ENCODE data around the gene PLA2G4C. TPM values are rescaled to one million over a fixed set of nuclear protein-coding genes. Genes with fewer than 3 reads are reported as not detected.

Gene PLA2G4C
- total and polyA plus RNA-seq, 2 of the 8 experiments (the other 6 are each of a cell fraction or from before 2014, with no cell fraction given), result 14.9 to 20.5 TPM

- H3K23me2 ChIP-seq (ENCODE audit: low read depth, low read length), result no peaks in the 10 kb centered on the region
- H3K9ac ChIP-seq (replicated peaks in 1 of 4; ENCODE audit: extremely low read depth in 1 of 4, low read depth in 3 of 4, low read length in 3 of 4), result no peak overlapping the region
- no peaks in the 10 kb centered on the region for H3K79me1 ChIP-seq (ENCODE audit: low read depth, low read length)
- no peak overlapping the region for H2AK5ac ChIP-seq (ENCODE audit: low read depth, low read length)
- H2AFZ ChIP-seq (ENCODE audit: low read length), result no peak overlapping the region
- H3K36me3 ChIP-seq (ENCODE audit: control insufficient read depth in 2 of 4, insufficient read depth in 4 of 4, low read length in 3 of 4), result peaks cover 19 to 61% (median 37%) of the 10 kb centered on the region in 4 experiments
- no peak overlapping the region for H4K91ac ChIP-seq (replicated peaks; ENCODE audit: insufficient read length, low read length)
- no peak overlapping the region for H2BK5ac ChIP-seq (ENCODE audit: low read depth, low read length)
- H3K4me1 ChIP-seq (replicated peaks in 1 of 4; ENCODE audit: control insufficient read depth in 3 of 4, insufficient read depth in 4 of 4, low read length in 3 of 4), result no peaks in the 10 kb centered on the region
- H3K4me3 ChIP-seq (ENCODE audit: extremely low read depth in 1 of 4, insufficient read depth in 2 of 4, low read depth in 3 of 4, low read length in 4 of 4), result no peak overlapping the region
- H4K8ac ChIP-seq (ENCODE audit: extremely low read depth, insufficient read depth, low read length), result no peak overlapping the region
- H4K5ac ChIP-seq (ENCODE audit: insufficient read length, low read depth, low read length), result no peak overlapping the region
- no peak overlapping the region for H3K14ac ChIP-seq (ENCODE audit: insufficient read length)
- no peak overlapping the region for H3K27ac ChIP-seq (ENCODE audit: low read depth, low read length)
- H4K20me1 ChIP-seq (replicated peaks in 1 of 2; ENCODE audit: control insufficient read depth in 1 of 2, insufficient read depth in 2 of 2, low read length in 2 of 2), result peaks cover 0 to 1% of the 10 kb centered on the region in 2 experiments
- DNase-seq (ENCODE audit: low read depth in 1 of 2, low spot score in 2 of 2) (no peak), FAIRE-seq (no peak)
- no peaks in the 10 kb centered on the region for H3K79me2 ChIP-seq (ENCODE audit: control insufficient read depth in 1 of 2, insufficient read depth in 2 of 2, low read length in 2 of 2)
- no peak overlapping the region for H3K23ac ChIP-seq (ENCODE audit: insufficient read length)
- ChIA-PET CTCF (ENCODE audit: partially characterized antibody) (interaction anchor here (0.6 to 5.5 kb wide), 5 partner anchors 10 to 164 kb away, joined by 3 to 27 read pairs (median 5); no protein-coding TSS in a partner anchor), POLR2A (ENCODE audit: partially characterized antibody) (no interaction called here)
- 90% methylated on average over 6 of the region's 6 CpGs; no CpG with 5 or more reads in 1 of the 2 experiments for WGBS, 2 experiments (ENCODE audit: extremely low coverage in 1 of 2, insufficient coverage in 1 of 2, insufficient read length in 1 of 2, insufficient replicate concordance in 2 of 2, low coverage in 1 of 2, low lambda C conversion rate in 2 of 2, missing lambda C conversion rate in 1 of 2)
- H3K18ac ChIP-seq (ENCODE audit: extremely low read depth, low read length), result no peak overlapping the region
- no peak overlapping the region for H2BK120ac ChIP-seq (replicated peaks; ENCODE audit: low read depth, low read length)
- no peaks in the 10 kb centered on the region for H3K9me3 ChIP-seq (ENCODE audit: insufficient read depth in 2 of 2, low read depth in 1 of 2, low read length in 1 of 2)
- no peak overlapping the region for H2BK20ac ChIP-seq (ENCODE audit: low read length)
- no peak overlapping the region for H3K4ac ChIP-seq (replicated peaks; ENCODE audit: insufficient read length, low read depth, low read length)
- no peak overlapping the region for H3K56ac ChIP-seq (replicated peaks; ENCODE audit: insufficient read length, low read depth, low read length)
- no peak overlapping the region for H2BK12ac ChIP-seq (ENCODE audit: low read depth, low read length)
- H3K27me3 ChIP-seq (replicated peaks in 1 of 4; ENCODE audit: control insufficient read depth in 3 of 4, extremely low read depth in 1 of 4, insufficient read depth in 3 of 4, low read length in 3 of 4), result no peaks in the 10 kb centered on the region
- H2BK15ac ChIP-seq (ENCODE audit: low read length), result no peak overlapping the region
- no peak overlapping the region for H3K4me2 ChIP-seq (ENCODE audit: insufficient read depth in 1 of 2, low read depth in 2 of 2, low read length in 2 of 2)
- TF ChIP-seq CTBP2 (IDR thresholded peaks at IDR 0.05; ENCODE audit: borderline replicate concordance, insufficient read depth, insufficient read length, low read length) (no peak), RNF2 (IDR thresholded peaks at IDR 0.05; ENCODE audit: borderline replicate concordance, low read depth, low read length, missing control alignments, poor library complexity, severe bottlenecking) (no peak), RXRA (IDR thresholded peaks at IDR 0.05; ENCODE audit: insufficient read depth, low read depth, low read length) (no peak), ATF2 (IDR thresholded peaks at IDR 0.05; ENCODE audit: low read length) (no peak), RBBP5 (IDR thresholded peaks at IDR 0.05; ENCODE audit: borderline replicate concordance, low read depth, low read length) (no peak), ZNF274 (IDR thresholded peaks at IDR 0.05; ENCODE audit: borderline replicate concordance, extremely low read depth, low read length) (no peak), TCF12 (IDR thresholded peaks at IDR 0.05; ENCODE audit: low read depth, low read length) (no peak), KDM4A (IDR thresholded peaks at IDR 0.05; ENCODE audit: low read depth, low read length, severe bottlenecking) (no peak), POLR2A (IDR thresholded peaks at IDR 0.05; ENCODE audit: control extremely low read depth in 1 of 2, low read depth in 2 of 2, low read length in 2 of 2) (no peak), POLR2AphosphoS5 (IDR thresholded peaks at IDR 0.05; ENCODE audit: low read depth, low read length) (no peak), SRF (IDR thresholded peaks at IDR 0.05; ENCODE audit: low read depth, low read length) (no peak), KDM1A (IDR thresholded peaks at IDR 0.05; ENCODE audit: borderline replicate concordance, low read length) (no peak), MAFK (IDR thresholded peaks at IDR 0.05; ENCODE audit: low read depth, low read length) (no peak)
Observed at GRCh38 chr19:48127561-48127960, 16.9 kb upstream of the PLA2G4C start.
